Activated CD8-positive, alpha-beta memory T cell treated with anti-CD3 and anti-CD28 coated beads, Interleukin-2, amount 10 ng/mL, durations not matched to agents 7 days and 5 days (primary cell): ENCODE data around the gene SLC25A10. TPM values are rescaled to one million over a fixed set of nuclear protein-coding genes. Genes with fewer than 3 reads are reported as not detected.
A peak's percentile ranks its signal among the peaks of the same experiment; 100 is the strongest.

Experiments
- ATAC-seq: fragments of 150-1000 bp; cut with Tn5 transposase; one replicate; pipeline ENCODE4 v1.10.0; 2021; ENCODE audit warnings: moderate library complexity
- CTCF ChIA-PET: fragments of 350-600 bp; sonication (Branson Sonifier 250); formaldehyde crosslinking; loops from one replicate; lab custom pipeline; 2021; ENCODE audit warnings: antibody characterized with exemption; lab: Charles Lee
- DNase-seq: peaks from one replicate; pipeline ENCODE4 v3.0.0-alpha.2; 2020
- H3K27ac Mint-ChIP-seq: one replicate; pipeline ENCODE4 v1.8.0; 2021; ENCODE audit warnings: mild to moderate bottlenecking, mixed read lengths
- H3K27me3 Mint-ChIP-seq: one replicate; pipeline ENCODE4 v1.8.0; 2021; ENCODE audit warnings: mixed read lengths
- H3K36me3 Mint-ChIP-seq: one replicate; pipeline ENCODE4 v1.8.0; 2021; ENCODE audit warnings: mild to moderate bottlenecking, mixed read lengths
- H3K4me1 Mint-ChIP-seq: one replicate; pipeline ENCODE4 v1.8.0; 2021; ENCODE audit warnings: mixed read lengths
- H3K4me3 Mint-ChIP-seq: one replicate; pipeline ENCODE4 v1.8.0; 2021; ENCODE audit warnings: mild to moderate bottlenecking, moderate library complexity, mixed read lengths
- H3K9me3 Mint-ChIP-seq: one replicate; pipeline ENCODE4 v1.8.0; 2022; ENCODE audit warnings: low read depth, mixed read lengths
- total RNA-seq, 2 experiments: library from RNA; stranded (reverse); gene quantifications; one replicate each; pipeline ENCODE4 v1.2.3, GENCODE V29; 2021

SLC25A10 gene
- total RNA-seq, 2 experiments from 2014 or later, result 32.8 to 40.1 TPM

GRCh38 chr17:81680150-81680549 lies 31.9 kb upstream of the SLC25A10 start:
- Mint-ChIP-seq H3K4me3 (no peak overlapping the region), H3K27ac (no peak overlapping the region), H3K4me1 (peaks cover 20% of the 10 kb centered on the region), H3K9me3 (no peaks in the 10 kb centered on the region), H3K27me3 (no peaks in the 10 kb centered on the region), H3K36me3 (peaks cover 1% of the 10 kb centered on the region)
- no peak for ATAC-seq
- no peak for DNase-seq
- CTCF ChIA-PET, result no interaction called here

GRCh38 chr17:81681672-81682071 lies 30.4 kb upstream of the SLC25A10 start:
- CTCF ChIA-PET, result interaction anchor here (2.3 kb wide), 1 partner anchor 16 kb away, joined by 7 read pairs; the partner anchor contains the start of genes CCDC137 and OXLD1
- Mint-ChIP-seq H3K4me3 (no peak overlapping the region), H3K4me1 (peaks cover 32% of the 10 kb centered on the region)

GRCh38 chr17:81682565-81683207 lies 29.4 kb upstream of the SLC25A10 start:
- H3K9me3 Mint-ChIP-seq, result no peaks in the 10 kb centered on the region
- CTCF ChIA-PET, result interaction anchor here (1.2 to 2.3 kb wide), 6 partner anchors 15 to 31 kb away, joined by 3 to 10 read pairs (median 7); partner anchors contain the start of genes CCDC137, MRPL12 and OXLD1
- DNase-seq (no peak), ATAC-seq (no peak)
- H3K27me3 Mint-ChIP-seq, result no peaks in the 10 kb centered on the region
- peaks cover 32% of the 10 kb centered on the region for H3K4me1 Mint-ChIP-seq
- H3K4me3 Mint-ChIP-seq, result peak overlapping the region; percentile 81
- peak overlapping the region; percentile 83 for H3K27ac Mint-ChIP-seq
- peaks cover 18% of the 10 kb centered on the region for H3K36me3 Mint-ChIP-seq

More at GRCh38 chr17:81681672-81682071, 30.4 kb upstream of the SLC25A10 start:
- H3K27me3 Mint-ChIP-seq, result no peaks in the 10 kb centered on the region
- H3K9me3 Mint-ChIP-seq, result no peaks in the 10 kb centered on the region
- H3K27ac Mint-ChIP-seq, result no peak overlapping the region
- no peak for DNase-seq
- peaks cover 10% of the 10 kb centered on the region for H3K36me3 Mint-ChIP-seq
- no peak for ATAC-seq

- no peaks in the 10 kb centered on the region for H3K27me3 Mint-ChIP-seq
- H3K36me3 Mint-ChIP-seq, result peaks cover 18% of the 10 kb centered on the region
- no peaks in the 10 kb centered on the region for H3K9me3 Mint-ChIP-seq
- CTCF ChIA-PET, result interaction anchor here (0.6 to 2.3 kb wide), 9 partner anchors 15 to 168 kb away, joined by 3 to 10 read pairs (median 6); partner anchors contain the start of genes CCDC137, MRPL12 and OXLD1
- H3K4me1 Mint-ChIP-seq, result peaks cover 32% of the 10 kb centered on the region
- peak overlapping the region; percentile 81 for H3K4me3 Mint-ChIP-seq
- peak overlapping the region; percentile 83 for H3K27ac Mint-ChIP-seq
- DNase-seq (no peak), ATAC-seq (no peak)
Observed at GRCh38 chr17:81683208-81683583, 28.9 kb upstream of the SLC25A10 start.

GRCh38 chr17:81683584-81684441 lies 28.3 kb upstream of the SLC25A10 start, which contains the start of the genes ARL16 and HGS:
ARL16 (minus strand) TSS chr17:81683797; CDS start chr17:81683753, 44 bp downstream.
HGS (plus strand) TSS chr17:81684011; CDS start chr17:81684067, 56 bp downstream.
- CTCF ChIA-PET, result interaction anchor here (0.6 to 2.3 kb wide), 11 partner anchors 8 to 354 kb away, joined by 3 to 10 read pairs (median 5); partner anchors contain the start of genes CCDC137, DCXR, MRPL12 and OXLD1
- Mint-ChIP-seq H3K4me1 (peaks cover 32% of the 10 kb centered on the region), H3K4me3 (peak within 1 kb of the TSS; percentile 81), H3K36me3 (peaks cover 18% of the 10 kb centered on the region), H3K27me3 (no peaks in the 10 kb centered on the region), H3K27ac (peak within 1 kb of the TSS; percentile 83), H3K9me3 (no peaks in the 10 kb centered on the region)
- DNase-seq (peak; percentile 98), ATAC-seq (peak; percentile 98)

GRCh38 chr17:81684442-81684911 lies 27.6 kb upstream of the SLC25A10 start:
- CTCF ChIA-PET, result interaction anchor here (0.7 to 2.2 kb wide), 9 partner anchors 9 to 353 kb away, joined by 3 to 10 read pairs (median 4); partner anchors contain the start of genes DCXR and MRPL12
- peaks cover 22% of the 10 kb centered on the region for H3K36me3 Mint-ChIP-seq
- no peaks in the 10 kb centered on the region for H3K27me3 Mint-ChIP-seq
- H3K4me3 Mint-ChIP-seq, result peak overlapping the region; percentile 81
- ATAC-seq (no peak), DNase-seq (no peak)
- no peaks in the 10 kb centered on the region for H3K9me3 Mint-ChIP-seq
- H3K4me1 Mint-ChIP-seq, result peaks cover 32% of the 10 kb centered on the region
- H3K27ac Mint-ChIP-seq, result peak overlapping the region; percentile 71

- no peaks in the 10 kb centered on the region for H3K9me3 Mint-ChIP-seq
- peaks cover 32% of the 10 kb centered on the region for H3K4me1 Mint-ChIP-seq
- no peaks in the 10 kb centered on the region for H3K27me3 Mint-ChIP-seq
- H3K4me3 Mint-ChIP-seq, result peak overlapping the region; percentile 81
- H3K36me3 Mint-ChIP-seq, result peaks cover 24% of the 10 kb centered on the region
- CTCF ChIA-PET, result interaction anchor here (0.7 to 2.2 kb wide), 9 partner anchors 9 to 353 kb away, joined by 3 to 10 read pairs (median 4); partner anchors contain the start of genes DCXR and MRPL12
- H3K27ac Mint-ChIP-seq, result peak overlapping the region; percentile 71
- no peak for DNase-seq
- no peak for ATAC-seq
Observed at GRCh38 chr17:81685108-81685507, 27.0 kb upstream of the SLC25A10 start.

GRCh38 chr17:81686614-81687013 lies 25.5 kb upstream of the SLC25A10 start:
- no peaks in the 10 kb centered on the region for H3K9me3 Mint-ChIP-seq
- H3K4me3 Mint-ChIP-seq, result no peak overlapping the region

GRCh38 chr17:81687770-81688541 lies 24.1 kb upstream of the SLC25A10 start:
- H3K4me1 Mint-ChIP-seq, result peaks cover 20% of the 10 kb centered on the region
- ATAC-seq (no peak), DNase-seq (no peak)
- no peak overlapping the region for H3K4me3 Mint-ChIP-seq
- H3K9me3 Mint-ChIP-seq, result no peaks in the 10 kb centered on the region
- H3K27me3 Mint-ChIP-seq, result no peaks in the 10 kb centered on the region
- peaks cover 35% of the 10 kb centered on the region for H3K36me3 Mint-ChIP-seq
- CTCF ChIA-PET, result no interaction called here
- no peak overlapping the region for H3K27ac Mint-ChIP-seq

More at GRCh38 chr17:81686614-81687013, 25.5 kb upstream of the SLC25A10 start:
- DNase-seq (no peak), ATAC-seq (no peak)
- Mint-ChIP-seq H3K27ac (no peak overlapping the region), H3K36me3 (peaks cover 27% of the 10 kb centered on the region), H3K27me3 (no peaks in the 10 kb centered on the region), H3K4me1 (peaks cover 30% of the 10 kb centered on the region)
- CTCF ChIA-PET, result interaction anchor here (1.9 kb wide), 1 partner anchor 16 kb away, joined by 9 read pairs; the partner anchor contains the start of gene MRPL12

GRCh38 chr17:81688616-81689015 lies 23.5 kb upstream of the SLC25A10 start:
- Mint-ChIP-seq H3K4me1 (peaks cover 20% of the 10 kb centered on the region), H3K27me3 (no peaks in the 10 kb centered on the region), H3K27ac (no peak overlapping the region), H3K4me3 (no peak overlapping the region), H3K9me3 (no peaks in the 10 kb centered on the region), H3K36me3 (peaks cover 35% of the 10 kb centered on the region)
- CTCF ChIA-PET, result no interaction called here
- no peak for ATAC-seq
- no peak for DNase-seq

GRCh38 chr17:81690066-81690465 lies 22.0 kb upstream of the SLC25A10 start:
- no peaks in the 10 kb centered on the region for H3K9me3 Mint-ChIP-seq
- H3K4me3 Mint-ChIP-seq, result no peak overlapping the region
- H3K4me1 Mint-ChIP-seq, result peaks cover 12% of the 10 kb centered on the region
- no peaks in the 10 kb centered on the region for H3K27me3 Mint-ChIP-seq
- ATAC-seq, result no peak
- no peak for DNase-seq
- CTCF ChIA-PET, result no interaction called here
- peaks cover 33% of the 10 kb centered on the region for H3K36me3 Mint-ChIP-seq
- no peak overlapping the region for H3K27ac Mint-ChIP-seq

GRCh38 chr17:81690549-81690948 lies 21.5 kb upstream of the SLC25A10 start:
- peaks cover 8% of the 10 kb centered on the region for H3K4me1 Mint-ChIP-seq
- ATAC-seq, result no peak

More at GRCh38 chr17:81690549-81690948, 21.5 kb upstream of the SLC25A10 start:
- no peaks in the 10 kb centered on the region for H3K27me3 Mint-ChIP-seq
- CTCF ChIA-PET, result no interaction called here
- H3K9me3 Mint-ChIP-seq, result no peaks in the 10 kb centered on the region
- no peak for DNase-seq
- H3K4me3 Mint-ChIP-seq, result no peak overlapping the region
- H3K27ac Mint-ChIP-seq, result no peak overlapping the region
- peaks cover 32% of the 10 kb centered on the region for H3K36me3 Mint-ChIP-seq
